Measurements from ENCODE around the gene TMEM184B.

DNA sequence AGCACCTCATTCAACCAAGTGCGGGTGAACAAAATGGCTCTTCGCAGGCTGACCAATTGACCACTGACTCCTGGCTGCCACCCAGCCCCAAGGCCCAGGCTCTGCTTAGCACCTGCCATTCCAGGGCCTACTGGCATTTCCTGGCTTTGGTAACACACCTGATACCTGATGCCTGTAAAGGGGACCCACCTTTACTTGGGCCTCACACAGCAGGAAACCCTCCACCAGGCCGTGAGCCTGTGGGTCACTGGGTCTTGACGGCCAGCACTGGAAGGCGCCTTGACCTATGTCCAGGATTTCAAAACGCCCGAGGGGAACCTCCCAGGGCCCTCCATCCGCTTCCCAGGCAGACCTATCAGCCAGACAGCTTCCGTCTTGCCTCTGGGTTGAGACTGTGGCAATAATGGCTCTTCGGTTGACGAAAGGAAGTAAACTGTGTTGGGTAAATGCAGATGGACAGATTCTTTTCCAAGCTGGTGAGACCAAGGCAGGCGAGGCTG is 16.8 kb upstream of the TMEM184B start:
- TF ChIP-seq, protein P1, sequence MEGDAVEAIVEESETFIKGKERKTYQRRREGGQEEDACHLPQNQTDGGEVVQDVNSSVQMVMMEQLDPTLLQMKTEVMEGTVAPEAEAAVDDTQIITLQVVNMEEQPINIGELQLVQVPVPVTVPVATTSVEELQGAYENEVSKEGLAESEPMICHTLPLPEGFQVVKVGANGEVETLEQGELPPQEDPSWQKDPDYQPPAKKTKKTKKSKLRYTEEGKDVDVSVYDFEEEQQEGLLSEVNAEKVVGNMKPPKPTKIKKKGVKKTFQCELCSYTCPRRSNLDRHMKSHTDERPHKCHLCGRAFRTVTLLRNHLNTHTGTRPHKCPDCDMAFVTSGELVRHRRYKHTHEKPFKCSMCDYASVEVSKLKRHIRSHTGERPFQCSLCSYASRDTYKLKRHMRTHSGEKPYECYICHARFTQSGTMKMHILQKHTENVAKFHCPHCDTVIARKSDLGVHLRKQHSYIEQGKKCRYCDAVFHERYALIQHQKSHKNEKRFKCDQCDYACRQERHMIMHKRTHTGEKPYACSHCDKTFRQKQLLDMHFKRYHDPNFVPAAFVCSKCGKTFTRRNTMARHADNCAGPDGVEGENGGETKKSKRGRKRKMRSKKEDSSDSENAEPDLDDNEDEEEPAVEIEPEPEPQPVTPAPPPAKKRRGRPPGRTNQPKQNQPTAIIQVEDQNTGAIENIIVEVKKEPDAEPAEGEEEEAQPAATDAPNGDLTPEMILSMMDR (conservative IDR thresholded peaks at IDR 0.05 in 1 of 2, IDR thresholded peaks at IDR 0.05 in 1 of 2; ENCODE audit: extremely low read depth in 1 of 2, insufficient read depth in 1 of 2, low read depth in 1 of 2, low read length in 2 of 2): no peak
- TF ChIP-seq EZH2 (IDR thresholded peaks at IDR 0.05; ENCODE audit: borderline replicate concordance, low read length): no peak

Measured in mammary epithelial cell (primary cell).